Lower lobe of right lung (tissue), 2 donors: ENCODE measurements around the gene PKP3. TPM values are rescaled to one million over a fixed set of nuclear protein-coding genes. Genes with fewer than 3 reads are reported as not detected.

ENCODE experiments used
- ATAC-seq, 2 donors: fragments of 200-7000 bp; cut with Tn5 transposase; one replicate each; pipeline ENCODE4 v1.9.1; 2020 to 2022; ENCODE audit warnings: mild to moderate bottlenecking in 2 of 2, moderate library complexity in 2 of 2
- DNase-seq: peaks from one replicate; pipeline ENCODE4 v3.0.0-alpha.2; 2020
- H3K27ac ChIP-seq: fragments of 200-600 bp; one replicate; pipeline ENCODE4 v1.8.0; 2022
- H3K27me3 ChIP-seq: fragments of 200-600 bp; one replicate; pipeline ENCODE4 v1.8.0; 2022; ENCODE audit warnings: low read depth
- H3K36me3 ChIP-seq: fragments of 200-600 bp; one replicate; pipeline ENCODE4 v1.8.0; 2022; ENCODE audit warnings: mild to moderate bottlenecking
- H3K4me1 ChIP-seq: fragments of 200-600 bp; one replicate; pipeline ENCODE4 v1.8.0; 2022
- H3K4me3 ChIP-seq: fragments of 200-600 bp; one replicate; pipeline ENCODE4 v1.8.0; 2022; ENCODE audit warnings: mild to moderate bottlenecking
- H3K9me3 ChIP-seq: fragments of 200-600 bp; one replicate; pipeline ENCODE4 v1.8.0; 2022
- CTCF ChIP-seq: fragments of 200-600 bp; IDR thresholded peaks from one replicate; pipeline ENCODE4 v1.8.0; 2022; ENCODE audit warnings: antibody characterized with exemption, mild to moderate bottlenecking
- intact Hi-C: fragments of 100-400 bp; cut with DNase I; formaldehyde crosslinking; loops from one replicate; pipeline ENCODE4 v1.11.0; 2022
- total RNA-seq: library from RNA; stranded (reverse); fragmentation: NEBNext Ultra II Directional; extraction: Animal tissue kit (Norgen Biotek cat#: 25700); gene quantifications from one replicate; pipeline ENCODE4 v1.2.1, GENCODE V29; 2021
- donor health status: DM: no; HTN: yes; CAD: no; lungs with severe emphysema.

PKP3 gene
- total RNA-seq, 1 donor from 2014 or later = 23.1 TPM

- ATAC-seq (no peak), DNase-seq (no peak)
- Histone ChIP-seq H3K4me1 (peaks cover 32% of the 10 kb centered on the region), H3K27ac (no peak overlapping the region), H3K27me3 (no peaks in the 10 kb centered on the region), H3K9me3 (no peaks in the 10 kb centered on the region), H3K4me3 (no peak overlapping the region), H3K36me3 (no peaks in the 10 kb centered on the region)
- no peak for TF ChIP-seq CTCF
- intact Hi-C loops = loop anchor here (10.0 kb wide), 1 partner anchor 52 kb away; the partner anchor contains the start of gene IFITM2
Measured at GRCh38 chr11:356610-357009, 37.4 kb upstream of the PKP3 start.

GRCh38 chr11:357582-357981, 36.4 kb upstream of the PKP3 start:
- H3K27me3 ChIP-seq = no peaks in the 10 kb centered on the region
- no peak overlapping the region for H3K27ac ChIP-seq
- no peak for ATAC-seq
- TF ChIP-seq CTCF = no peak
- peaks cover 32% of the 10 kb centered on the region for H3K4me1 ChIP-seq
- no peak overlapping the region for H3K4me3 ChIP-seq
- DNase-seq = no peak
- no peaks in the 10 kb centered on the region for H3K9me3 ChIP-seq
- intact Hi-C loops = loop anchor here (10.0 kb wide), 1 partner anchor 53 kb away; the partner anchor contains the start of gene IFITM2
- H3K36me3 ChIP-seq = no peaks in the 10 kb centered on the region

- Histone ChIP-seq H3K4me3 (no peak overlapping the region), H3K9me3 (no peaks in the 10 kb centered on the region), H3K27ac (no peak overlapping the region), H3K4me1 (peaks cover 25% of the 10 kb centered on the region), H3K36me3 (no peaks in the 10 kb centered on the region), H3K27me3 (no peaks in the 10 kb centered on the region)
- intact Hi-C loops = loop anchor here (10.0 kb wide), 1 partner anchor 53 kb away; the partner anchor contains the start of gene IFITM2
- no peak for TF ChIP-seq CTCF
- no peak for DNase-seq
- no peak for ATAC-seq
Measured at GRCh38 chr11:358129-358800, 35.7 kb upstream of the PKP3 start.

- Histone ChIP-seq H3K4me3 (no peak overlapping the region), H3K9me3 (no peaks in the 10 kb centered on the region), H3K27me3 (no peaks in the 10 kb centered on the region), H3K36me3 (no peaks in the 10 kb centered on the region), H3K27ac (no peak overlapping the region), H3K4me1 (peaks cover 16% of the 10 kb centered on the region)
- ATAC-seq = no peak
- no peak for TF ChIP-seq CTCF
- intact Hi-C loops = loop anchor here (10.0 kb wide), 1 partner anchor 54 kb away; the partner anchor contains the start of gene IFITM2
- no peak for DNase-seq
Measured at GRCh38 chr11:359181-359714, 34.8 kb upstream of the PKP3 start.

GRCh38 chr11:360326-361280, 33.4 kb upstream of the PKP3 start:
- no peak for TF ChIP-seq CTCF
- DNase-seq (no peak), ATAC-seq (no peak)
- H3K36me3 ChIP-seq = no peaks in the 10 kb centered on the region
- intact Hi-C loops = no loop called here
- H3K27ac ChIP-seq = no peak overlapping the region
- peaks cover 2% of the 10 kb centered on the region for H3K4me1 ChIP-seq
- H3K27me3 ChIP-seq = peaks cover 8% of the 10 kb centered on the region
- H3K4me3 ChIP-seq = no peak overlapping the region
- no peaks in the 10 kb centered on the region for H3K9me3 ChIP-seq
